WERI-Rb-1 (cell line): ENCODE results near the gene PRSS56.

Experiments
- DNase-seq: peaks from one replicate; pipeline ENCODE4 v3.0.0-alpha.2; 2020
- H3K27ac ChIP-seq: fragments of 250-450 bp; sonication (Bioruptor Pico); 2 replicates; pipeline ENCODE4 v1.5.1; 2020; ENCODE audit warnings: mild to moderate bottlenecking, moderate library complexity
- H3K27me3 ChIP-seq: fragments of 250-450 bp; sonication (Bioruptor Pico); 2 replicates; pipeline ENCODE4 v1.5.1; 2021; ENCODE audit warnings: mild to moderate bottlenecking, low read depth, moderate library complexity; ENCODE audit not compliant: insufficient read depth, severe bottlenecking
- H3K36me3 ChIP-seq: fragments of 250-450 bp; sonication (Bioruptor Pico); 2 replicates; pipeline ENCODE4 v1.5.1; 2020; ENCODE audit warnings: mild to moderate bottlenecking, moderate library complexity
- H3K4me3 ChIP-seq: 2 replicates; pipeline ENCODE4 v1.5.1; 2011; ENCODE audit warnings: low read depth, mild to moderate bottlenecking, control low read depth, low read length
- H3K9me3 ChIP-seq: fragments of 250-450 bp; sonication (Bioruptor Pico); 2 replicates; pipeline ENCODE4 v1.5.1; 2021; ENCODE audit warnings: mild to moderate bottlenecking, moderate library complexity; ENCODE audit not compliant: severe bottlenecking
- TF ChIP-seq, protein P1 (sequence below): IDR thresholded peaks from 2 replicates; pipeline ENCODE4 v1.5.1; 2011; ENCODE audit warnings: low read depth, mild to moderate bottlenecking, control low read depth, inconsistent platforms, low read length

Gene PRSS56

DNA sequence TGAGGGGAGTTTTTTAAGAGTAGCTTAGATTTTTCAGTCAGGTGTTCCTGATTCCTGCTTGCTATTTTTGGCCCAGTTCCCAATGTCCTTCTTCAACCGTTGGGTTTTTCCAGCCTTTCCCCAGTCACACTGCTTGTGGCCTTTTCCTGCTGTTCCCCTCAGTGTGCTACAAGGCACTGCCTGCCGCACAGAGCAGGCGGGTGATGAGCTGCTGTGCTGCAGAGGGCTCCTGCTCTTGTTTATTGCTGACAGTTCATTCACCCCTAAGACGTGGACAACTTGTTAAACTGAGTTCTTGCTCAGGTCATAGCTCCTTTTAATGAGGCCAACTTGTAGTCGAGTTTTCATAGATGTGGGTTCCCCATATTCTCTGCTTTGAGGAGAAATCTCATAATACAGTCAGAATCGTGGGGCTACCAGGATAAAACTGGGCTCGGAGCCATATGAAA, 50.9 kb downstream of the PRSS56 start:
- Histone ChIP-seq H3K27me3 (no peaks in the 10 kb centered on the region), H3K36me3 (peaks cover 77% of the 10 kb centered on the region), H3K27ac (no peak overlapping the region), H3K9me3 (no peaks in the 10 kb centered on the region), H3K4me3 (no peak overlapping the region)
- no peak for DNase-seq
- TF ChIP-seq, protein P1, sequence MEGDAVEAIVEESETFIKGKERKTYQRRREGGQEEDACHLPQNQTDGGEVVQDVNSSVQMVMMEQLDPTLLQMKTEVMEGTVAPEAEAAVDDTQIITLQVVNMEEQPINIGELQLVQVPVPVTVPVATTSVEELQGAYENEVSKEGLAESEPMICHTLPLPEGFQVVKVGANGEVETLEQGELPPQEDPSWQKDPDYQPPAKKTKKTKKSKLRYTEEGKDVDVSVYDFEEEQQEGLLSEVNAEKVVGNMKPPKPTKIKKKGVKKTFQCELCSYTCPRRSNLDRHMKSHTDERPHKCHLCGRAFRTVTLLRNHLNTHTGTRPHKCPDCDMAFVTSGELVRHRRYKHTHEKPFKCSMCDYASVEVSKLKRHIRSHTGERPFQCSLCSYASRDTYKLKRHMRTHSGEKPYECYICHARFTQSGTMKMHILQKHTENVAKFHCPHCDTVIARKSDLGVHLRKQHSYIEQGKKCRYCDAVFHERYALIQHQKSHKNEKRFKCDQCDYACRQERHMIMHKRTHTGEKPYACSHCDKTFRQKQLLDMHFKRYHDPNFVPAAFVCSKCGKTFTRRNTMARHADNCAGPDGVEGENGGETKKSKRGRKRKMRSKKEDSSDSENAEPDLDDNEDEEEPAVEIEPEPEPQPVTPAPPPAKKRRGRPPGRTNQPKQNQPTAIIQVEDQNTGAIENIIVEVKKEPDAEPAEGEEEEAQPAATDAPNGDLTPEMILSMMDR: no peak

DNA sequence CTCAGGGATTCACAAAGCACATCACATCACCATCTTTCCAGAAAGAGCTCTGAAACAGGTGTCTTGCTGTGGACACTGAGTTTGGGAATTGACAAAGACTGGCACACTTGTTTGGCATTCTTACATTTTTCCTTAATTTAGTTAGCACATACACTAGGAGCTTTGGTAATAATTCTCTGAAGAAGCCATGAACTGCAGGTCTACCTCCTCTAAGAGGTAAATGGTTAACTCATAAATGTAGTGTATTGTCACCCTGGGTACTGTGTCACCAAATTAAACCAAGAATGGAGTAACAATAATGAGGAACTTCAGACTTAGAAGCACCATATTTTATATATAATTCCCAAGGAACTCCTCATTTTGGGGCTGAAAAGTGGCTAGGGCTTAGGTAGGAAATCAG, 52.9 kb downstream of the PRSS56 start:
- TF ChIP-seq, protein P1: no peak
- no peaks in the 10 kb centered on the region for H3K27me3 ChIP-seq
- DNase-seq: no peak
- H3K27ac ChIP-seq: no peak overlapping the region
- H3K36me3 ChIP-seq: peaks cover 57% of the 10 kb centered on the region
- no peaks in the 10 kb centered on the region for H3K9me3 ChIP-seq
- H3K4me3 ChIP-seq: no peak overlapping the region

DNA sequence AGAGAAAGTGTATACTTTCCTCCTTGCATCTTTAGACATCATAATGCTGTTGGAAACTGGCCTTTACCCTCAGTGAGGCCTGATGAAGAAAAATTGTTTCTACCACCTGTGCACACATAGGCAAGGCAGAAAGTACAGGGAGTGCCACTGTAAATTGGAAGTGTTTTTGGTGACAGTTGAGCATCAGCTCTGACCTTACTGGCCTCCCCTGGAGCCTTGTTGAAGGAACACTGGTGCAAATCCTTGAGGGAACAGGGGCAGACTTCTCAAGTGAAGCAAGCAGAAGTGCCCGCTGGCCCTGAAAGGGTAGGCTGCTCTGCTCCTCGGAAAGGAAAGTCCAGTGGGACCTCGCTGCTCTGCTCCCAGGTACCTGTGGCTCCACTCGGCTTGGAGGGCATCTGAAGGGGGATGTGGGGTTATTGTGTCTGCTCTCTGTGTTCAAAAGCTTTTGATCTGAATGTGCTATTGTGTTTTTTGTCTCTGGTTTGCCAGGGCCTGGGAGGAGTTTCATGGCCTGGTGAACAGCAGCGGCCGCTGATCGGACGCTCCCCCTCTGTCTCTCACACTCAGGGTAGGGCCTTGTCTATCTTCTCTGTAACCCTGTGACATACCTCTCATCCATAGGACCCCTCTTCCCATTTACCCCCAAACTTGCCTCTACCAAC, 53.7 kb downstream of the PRSS56 start:
- Histone ChIP-seq H3K27me3 (no peaks in the 10 kb centered on the region), H3K27ac (no peak overlapping the region), H3K36me3 (peaks cover 49% of the 10 kb centered on the region), H3K9me3 (no peaks in the 10 kb centered on the region), H3K4me3 (no peak overlapping the region)
- TF ChIP-seq, protein P1: no peak
- DNase-seq: no peak

DNA sequence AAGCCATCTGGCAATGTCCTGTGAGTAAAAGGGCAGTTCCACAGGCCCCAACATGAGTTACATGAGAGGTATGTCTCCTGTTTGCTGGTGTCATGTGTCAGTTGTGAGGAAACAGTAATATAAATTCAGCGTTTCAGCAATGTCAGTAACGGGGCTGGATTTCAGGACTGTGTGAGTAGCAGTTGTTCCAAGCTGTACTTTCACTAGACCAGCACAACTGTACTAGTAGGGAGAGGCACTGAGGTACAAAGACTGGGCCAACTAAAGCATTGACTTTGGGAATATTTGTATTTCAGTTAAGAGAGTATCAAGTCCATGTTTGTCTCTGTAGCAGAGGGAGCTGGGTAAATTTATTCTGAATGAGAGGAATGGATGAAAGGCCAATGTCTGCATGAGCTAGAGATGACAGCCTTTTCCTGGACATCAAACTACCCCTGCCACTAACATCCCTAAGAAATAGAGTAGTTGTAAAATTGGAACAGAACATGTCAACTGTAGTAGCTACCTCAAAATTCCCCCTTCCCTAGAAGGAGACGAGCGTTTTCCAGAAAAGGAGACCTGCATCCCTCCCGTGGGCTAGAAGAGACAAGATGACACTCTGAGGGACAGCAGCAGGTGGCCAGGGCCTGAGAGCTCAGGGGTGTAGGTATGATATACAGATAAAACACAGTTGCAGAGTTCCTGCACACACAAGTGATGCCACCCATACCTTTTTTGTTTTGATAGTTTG, 54.7 kb downstream of the PRSS56 start:
- Histone ChIP-seq H3K36me3 (peaks cover 47% of the 10 kb centered on the region), H3K27me3 (no peaks in the 10 kb centered on the region), H3K4me3 (no peak overlapping the region), H3K9me3 (no peaks in the 10 kb centered on the region), H3K27ac (no peak overlapping the region)
- TF ChIP-seq, protein P1: no peak
- no peak for DNase-seq
